Hepatocyte (in vitro differentiated cells): ENCODE measurements around the gene WNK1.

ENCODE experiments used
- EZH2 ChIP-seq: fragments of 200-600 bp; sonication (generic); IDR thresholded peaks from 2 replicates; pipeline ENCODE4 v1.6.1; 2016; ENCODE audit warnings: antibody characterized with exemption, mild to moderate bottlenecking, borderline replicate concordance
- TF ChIP-seq, protein P1 (sequence below): fragments of 200-600 bp; sonication (generic); IDR thresholded peaks from 2 replicates; pipeline ENCODE4 v1.5.1; 2016; ENCODE audit warnings: antibody characterized with exemption, mild to moderate bottlenecking; ENCODE audit not compliant: poor library complexity

DNA sequence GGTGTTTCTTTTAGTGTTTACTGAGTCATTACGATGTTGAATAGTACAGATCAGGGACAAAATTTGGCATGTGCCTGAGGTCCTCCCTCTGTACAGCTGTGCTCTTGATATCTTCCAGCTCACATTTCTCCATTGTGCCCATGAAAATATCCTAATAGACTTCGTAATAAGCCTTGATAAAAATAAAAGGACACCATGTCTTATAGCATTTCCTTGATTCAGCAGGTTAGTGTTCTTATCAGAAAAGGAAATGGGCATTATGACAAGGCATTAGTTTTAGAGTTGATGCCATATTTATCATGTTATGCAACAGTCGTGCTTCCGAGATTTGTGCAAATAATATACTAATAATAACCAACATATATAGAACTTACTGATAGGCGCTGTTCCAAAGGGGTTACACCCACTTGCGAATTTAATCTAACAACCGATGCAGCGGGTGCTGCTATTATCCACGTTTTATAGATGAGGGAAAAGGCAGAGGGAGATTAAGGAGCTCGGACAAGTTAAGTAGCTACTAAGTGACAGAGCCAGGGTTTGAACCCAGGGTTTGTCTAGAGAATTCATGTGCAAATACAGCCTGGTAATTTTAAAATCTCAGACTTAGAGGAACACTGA is 15.1 kb upstream of the WNK1 start:
- TF ChIP-seq, protein P1, sequence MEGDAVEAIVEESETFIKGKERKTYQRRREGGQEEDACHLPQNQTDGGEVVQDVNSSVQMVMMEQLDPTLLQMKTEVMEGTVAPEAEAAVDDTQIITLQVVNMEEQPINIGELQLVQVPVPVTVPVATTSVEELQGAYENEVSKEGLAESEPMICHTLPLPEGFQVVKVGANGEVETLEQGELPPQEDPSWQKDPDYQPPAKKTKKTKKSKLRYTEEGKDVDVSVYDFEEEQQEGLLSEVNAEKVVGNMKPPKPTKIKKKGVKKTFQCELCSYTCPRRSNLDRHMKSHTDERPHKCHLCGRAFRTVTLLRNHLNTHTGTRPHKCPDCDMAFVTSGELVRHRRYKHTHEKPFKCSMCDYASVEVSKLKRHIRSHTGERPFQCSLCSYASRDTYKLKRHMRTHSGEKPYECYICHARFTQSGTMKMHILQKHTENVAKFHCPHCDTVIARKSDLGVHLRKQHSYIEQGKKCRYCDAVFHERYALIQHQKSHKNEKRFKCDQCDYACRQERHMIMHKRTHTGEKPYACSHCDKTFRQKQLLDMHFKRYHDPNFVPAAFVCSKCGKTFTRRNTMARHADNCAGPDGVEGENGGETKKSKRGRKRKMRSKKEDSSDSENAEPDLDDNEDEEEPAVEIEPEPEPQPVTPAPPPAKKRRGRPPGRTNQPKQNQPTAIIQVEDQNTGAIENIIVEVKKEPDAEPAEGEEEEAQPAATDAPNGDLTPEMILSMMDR: no peak
- no peak for TF ChIP-seq EZH2
